ENCODE measurements around the gene L3MBTL1.
A peak's percentile ranks its signal among the peaks of the same experiment; 100 is the strongest.

The L3MBTL1 gene

DNA sequence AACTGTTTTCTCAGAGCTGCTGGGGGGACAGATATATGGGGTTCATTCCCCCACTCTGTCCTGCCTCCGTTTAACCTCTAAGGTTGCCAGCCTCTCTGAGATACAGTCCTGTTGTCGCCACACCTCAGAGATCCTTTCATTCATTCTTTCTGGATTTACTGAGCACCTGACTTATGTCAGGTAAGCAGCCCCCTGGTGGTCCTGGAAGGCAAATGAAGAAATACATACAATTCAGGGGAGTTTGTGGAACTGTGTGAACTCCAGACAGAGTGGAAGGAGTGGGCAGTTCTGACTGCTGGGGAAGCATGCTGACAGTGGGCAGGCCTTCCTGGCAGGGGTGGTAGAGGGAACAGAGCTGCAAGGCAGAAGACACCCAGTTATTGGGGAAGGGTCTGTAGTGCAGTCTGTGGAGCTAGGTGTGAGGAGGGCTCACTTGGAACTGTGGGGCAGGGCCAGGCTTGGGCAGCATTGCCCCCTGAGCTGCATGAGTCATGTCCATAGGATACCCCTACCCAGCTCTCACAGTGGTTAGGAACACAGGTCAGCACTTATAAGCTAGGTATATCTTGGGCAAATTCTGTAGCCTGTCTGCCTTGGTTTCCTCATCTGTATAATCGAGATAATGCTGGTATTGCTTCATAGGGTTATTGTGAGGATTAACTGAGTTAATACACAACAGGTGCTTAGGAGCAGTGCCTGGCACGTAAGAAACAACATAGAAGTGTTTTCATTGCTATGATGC, 38.5 kb downstream of the L3MBTL1 start:
- no peak for DNase-seq (ENCODE audit: low read depth)
- no peak overlapping the region for H3K4me3 ChIP-seq (ENCODE audit: low read length)
- TF ChIP-seq, protein P1, sequence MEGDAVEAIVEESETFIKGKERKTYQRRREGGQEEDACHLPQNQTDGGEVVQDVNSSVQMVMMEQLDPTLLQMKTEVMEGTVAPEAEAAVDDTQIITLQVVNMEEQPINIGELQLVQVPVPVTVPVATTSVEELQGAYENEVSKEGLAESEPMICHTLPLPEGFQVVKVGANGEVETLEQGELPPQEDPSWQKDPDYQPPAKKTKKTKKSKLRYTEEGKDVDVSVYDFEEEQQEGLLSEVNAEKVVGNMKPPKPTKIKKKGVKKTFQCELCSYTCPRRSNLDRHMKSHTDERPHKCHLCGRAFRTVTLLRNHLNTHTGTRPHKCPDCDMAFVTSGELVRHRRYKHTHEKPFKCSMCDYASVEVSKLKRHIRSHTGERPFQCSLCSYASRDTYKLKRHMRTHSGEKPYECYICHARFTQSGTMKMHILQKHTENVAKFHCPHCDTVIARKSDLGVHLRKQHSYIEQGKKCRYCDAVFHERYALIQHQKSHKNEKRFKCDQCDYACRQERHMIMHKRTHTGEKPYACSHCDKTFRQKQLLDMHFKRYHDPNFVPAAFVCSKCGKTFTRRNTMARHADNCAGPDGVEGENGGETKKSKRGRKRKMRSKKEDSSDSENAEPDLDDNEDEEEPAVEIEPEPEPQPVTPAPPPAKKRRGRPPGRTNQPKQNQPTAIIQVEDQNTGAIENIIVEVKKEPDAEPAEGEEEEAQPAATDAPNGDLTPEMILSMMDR (conservative IDR thresholded peaks at IDR 0.05; ENCODE audit: low read length): no peak

DNA sequence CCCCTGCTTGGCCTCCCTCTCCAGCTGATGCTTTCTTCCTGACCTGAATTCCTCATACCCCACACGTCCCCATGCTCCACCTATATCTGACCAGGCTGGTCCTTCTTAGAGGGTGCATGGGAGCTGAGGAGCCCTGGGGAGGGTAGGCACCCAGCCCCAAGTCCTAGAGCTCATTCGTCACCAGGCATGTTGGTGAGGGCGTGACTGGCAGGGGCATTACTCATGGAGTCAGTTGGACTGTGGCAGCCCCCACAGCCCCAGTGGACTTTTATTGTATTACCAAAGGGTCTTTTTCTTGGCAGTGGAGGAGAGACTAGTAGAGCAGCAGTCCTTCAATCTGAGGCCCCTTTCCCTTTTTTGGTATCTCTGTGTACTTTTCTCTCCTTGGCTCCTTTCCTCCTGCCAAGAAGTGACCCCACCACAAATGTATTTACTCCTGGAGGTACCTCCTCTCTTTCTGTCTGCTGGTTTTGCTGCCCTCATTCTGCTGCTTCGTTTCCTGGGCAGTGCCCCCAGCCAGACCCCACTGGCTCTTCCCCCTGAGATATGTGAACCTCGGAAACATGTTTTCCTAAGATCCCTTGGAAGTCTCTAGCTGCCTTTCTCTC, 40.9 kb downstream of the L3MBTL1 start:
- DNase-seq (ENCODE audit: low read depth): no peak
- TF ChIP-seq, protein P1 (conservative IDR thresholded peaks at IDR 0.05; ENCODE audit: low read length): no peak
- H3K4me3 ChIP-seq (ENCODE audit: low read length): no peak overlapping the region

DNA sequence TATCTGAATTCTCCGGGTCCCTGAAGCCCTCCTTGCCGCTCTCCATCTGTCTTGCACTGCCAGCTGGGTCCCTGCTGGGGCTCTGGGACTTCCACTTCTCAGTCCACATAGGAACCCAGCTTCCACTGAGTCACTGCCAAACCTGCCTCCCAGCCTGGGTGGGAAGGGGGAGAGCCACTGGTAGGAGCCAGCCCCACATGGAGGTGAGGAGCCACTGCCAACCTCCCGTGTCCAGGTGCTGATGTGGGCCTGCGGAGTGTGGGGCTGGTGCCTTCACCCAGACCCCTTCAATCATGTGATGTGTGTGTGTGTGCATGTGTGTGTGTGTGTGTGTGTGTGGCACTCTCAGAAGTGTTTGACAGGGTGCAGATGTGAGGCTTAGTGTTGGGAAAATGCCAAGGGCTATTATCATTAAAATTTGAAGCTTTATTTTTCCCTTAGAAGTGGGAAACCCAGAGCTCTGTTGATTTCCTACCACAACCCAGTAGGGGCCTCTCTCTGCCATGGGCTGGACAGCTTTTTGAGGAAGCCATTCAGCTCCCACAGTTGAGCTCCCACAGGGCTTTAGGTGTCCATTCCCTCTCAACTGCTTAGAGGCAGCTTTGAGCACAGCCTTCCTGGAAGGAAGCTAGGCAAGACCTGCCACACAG, 42.0 kb downstream of the L3MBTL1 start:
- TF ChIP-seq, protein P1 (conservative IDR thresholded peaks at IDR 0.05; ENCODE audit: low read length): no peak
- no peak overlapping the region for H3K4me3 ChIP-seq (ENCODE audit: low read length)
- no peak for DNase-seq (ENCODE audit: low read depth)

DNA sequence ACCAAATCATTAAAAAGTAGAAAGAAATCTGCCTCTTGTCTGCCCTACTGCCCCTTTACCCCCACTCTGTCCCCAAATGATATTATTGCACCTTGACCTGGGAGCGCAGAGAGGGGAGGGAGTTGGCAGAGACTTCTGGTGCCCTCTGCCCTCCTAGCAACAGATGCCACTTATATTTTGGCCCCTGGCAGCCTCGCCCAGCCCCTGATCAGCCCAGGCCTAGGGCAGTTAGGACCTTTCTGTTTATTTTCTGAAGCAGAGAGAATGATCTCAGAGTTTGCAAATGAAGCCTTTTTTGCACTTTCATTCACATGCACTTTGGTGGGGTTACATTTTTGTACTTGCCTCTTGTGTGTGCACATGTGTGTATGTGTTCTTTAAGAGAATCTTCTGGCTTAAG, 43.0 kb downstream of the L3MBTL1 start:
- DNase-seq (ENCODE audit: low read depth): no peak
- TF ChIP-seq, protein P1 (conservative IDR thresholded peaks at IDR 0.05; ENCODE audit: low read length): no peak
- no peak overlapping the region for H3K4me3 ChIP-seq (ENCODE audit: low read length)

DNA sequence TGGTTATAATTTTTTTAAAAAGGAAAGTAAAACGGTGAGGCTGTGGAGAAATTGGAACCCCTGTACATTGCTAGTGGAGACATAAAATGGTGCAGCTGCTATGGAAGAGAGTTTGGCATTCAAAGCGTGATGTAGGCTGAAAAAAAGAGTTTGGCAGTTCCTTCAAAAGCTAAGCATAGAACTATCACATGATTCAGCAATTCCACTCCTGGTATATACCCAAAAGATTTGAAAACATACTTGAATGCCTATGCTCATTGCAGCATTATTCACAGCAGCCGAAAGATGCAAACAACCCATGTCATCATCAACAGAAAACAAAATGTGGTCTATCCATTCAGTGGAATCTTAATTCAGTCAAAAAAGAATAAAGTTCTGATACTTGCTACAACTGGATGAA, 46.9 kb downstream of the L3MBTL1 start:
- H3K4me3 ChIP-seq (ENCODE audit: low read length): no peak overlapping the region
- DNase-seq (ENCODE audit: low read depth): no peak
- TF ChIP-seq, protein P1 (conservative IDR thresholded peaks at IDR 0.05; ENCODE audit: low read length): no peak

DNA sequence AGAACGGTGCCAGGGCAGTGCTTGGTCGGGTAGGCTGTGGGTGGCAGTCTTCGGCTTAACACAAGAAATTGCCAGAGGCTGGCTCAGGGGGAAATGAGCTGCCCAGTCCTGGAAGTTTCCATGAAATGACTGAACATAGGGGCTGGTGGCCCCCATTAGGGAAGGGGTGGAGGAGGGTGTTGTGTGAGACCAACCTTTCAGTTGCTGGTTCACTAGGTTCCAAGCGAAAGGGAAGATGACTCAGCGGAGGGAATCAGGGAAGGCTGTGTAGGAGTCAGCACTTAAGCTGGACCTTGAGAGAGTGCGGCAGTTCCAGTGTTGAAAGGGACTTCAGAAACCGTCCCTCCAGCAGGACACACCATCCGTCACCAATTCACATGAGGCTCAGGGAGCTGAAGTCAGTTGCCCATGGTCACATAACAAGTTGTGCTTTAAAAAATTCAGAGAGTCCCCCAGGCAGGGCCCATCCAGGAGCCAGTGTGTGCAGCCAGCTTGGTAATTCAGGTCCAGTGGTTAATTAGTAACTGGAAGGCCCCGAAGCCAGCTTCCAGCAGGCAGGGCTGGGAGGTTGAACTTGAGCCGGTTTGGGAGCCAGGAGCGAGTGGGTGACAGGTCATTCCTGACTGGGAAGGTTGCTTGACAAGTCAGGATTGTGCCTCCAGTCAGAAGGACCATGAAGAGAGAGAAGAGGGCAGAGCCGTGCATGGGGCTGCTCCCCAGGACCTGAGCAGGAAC, 51.1 kb downstream of the L3MBTL1 start, which contains the start of gene SGK2:
SGK2 (plus strand) TSS at position 616 of the 735 bp plus-strand sequence. CDS start 7,469 bp downstream, outside the sequence.
- no peak within 1 kb of the TSS for H3K4me3 ChIP-seq (ENCODE audit: low read length)
- TF ChIP-seq, protein P1 (conservative IDR thresholded peaks at IDR 0.05; ENCODE audit: low read length): no peak
- peak; percentile 16 for DNase-seq (ENCODE audit: low read depth)
